ENCODE measurements around the gene GPR162. TPM values are rescaled to one million over a fixed set of nuclear protein-coding genes. Genes with fewer than 3 reads are reported as not detected.

GPR162 gene
- total and polyA plus RNA-seq, 8 donors: 0.41 to 8.8 (median 1.5) TPM

DNA sequence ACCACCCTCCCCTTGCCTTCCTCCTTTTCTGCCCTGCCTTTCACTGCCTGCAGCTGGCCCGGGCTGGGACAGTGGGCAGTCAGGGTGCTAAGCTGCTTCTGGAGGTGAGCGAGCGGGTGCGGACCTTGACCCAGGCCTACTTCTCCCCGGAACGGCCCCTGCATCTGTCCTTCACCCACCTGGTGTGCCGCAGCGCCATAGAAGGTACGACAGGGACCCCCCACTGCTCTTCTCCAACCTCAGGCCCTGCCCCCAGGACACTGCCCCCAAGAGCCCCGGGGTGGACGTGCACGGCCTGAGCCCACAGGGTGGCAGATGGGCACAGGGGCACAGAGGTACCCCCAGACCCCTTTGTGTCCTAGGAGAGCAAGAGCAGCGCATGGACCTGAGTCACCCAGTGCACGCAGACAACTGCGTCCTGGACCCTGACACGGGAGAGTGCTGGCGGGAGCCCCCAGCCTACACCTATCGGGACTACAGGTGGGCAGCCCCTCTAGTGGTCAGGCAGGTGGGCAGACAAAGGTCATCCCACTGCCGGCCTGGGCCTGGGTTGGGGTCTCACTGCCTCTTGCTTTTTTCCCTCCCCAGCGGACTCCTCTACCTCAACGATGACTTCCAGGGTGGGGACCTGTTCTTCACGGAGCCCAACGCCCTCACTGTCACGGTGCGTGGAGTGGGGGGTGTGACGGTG lies 15.9 kb downstream of the GPR162 start:
- 93 to 97% methylated on average over 26 of the region's 26 CpGs for WGBS, 2 donors
- TF ChIP-seq, protein P1, sequence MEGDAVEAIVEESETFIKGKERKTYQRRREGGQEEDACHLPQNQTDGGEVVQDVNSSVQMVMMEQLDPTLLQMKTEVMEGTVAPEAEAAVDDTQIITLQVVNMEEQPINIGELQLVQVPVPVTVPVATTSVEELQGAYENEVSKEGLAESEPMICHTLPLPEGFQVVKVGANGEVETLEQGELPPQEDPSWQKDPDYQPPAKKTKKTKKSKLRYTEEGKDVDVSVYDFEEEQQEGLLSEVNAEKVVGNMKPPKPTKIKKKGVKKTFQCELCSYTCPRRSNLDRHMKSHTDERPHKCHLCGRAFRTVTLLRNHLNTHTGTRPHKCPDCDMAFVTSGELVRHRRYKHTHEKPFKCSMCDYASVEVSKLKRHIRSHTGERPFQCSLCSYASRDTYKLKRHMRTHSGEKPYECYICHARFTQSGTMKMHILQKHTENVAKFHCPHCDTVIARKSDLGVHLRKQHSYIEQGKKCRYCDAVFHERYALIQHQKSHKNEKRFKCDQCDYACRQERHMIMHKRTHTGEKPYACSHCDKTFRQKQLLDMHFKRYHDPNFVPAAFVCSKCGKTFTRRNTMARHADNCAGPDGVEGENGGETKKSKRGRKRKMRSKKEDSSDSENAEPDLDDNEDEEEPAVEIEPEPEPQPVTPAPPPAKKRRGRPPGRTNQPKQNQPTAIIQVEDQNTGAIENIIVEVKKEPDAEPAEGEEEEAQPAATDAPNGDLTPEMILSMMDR (IDR thresholded peaks at IDR 0.05): no peak
- FAIRE-seq: no peak

GRCh38 chr12:6838854-6839253 lies 17.2 kb downstream of the GPR162 start:
- Histone ChIP-seq H3K36me3 (no peaks in the 10 kb centered on the region), H3K9me3 (no peaks in the 10 kb centered on the region), H3K27me3 (no peaks in the 10 kb centered on the region), H3K4me3 (no peak overlapping the region), H3K27ac (no peak overlapping the region), H3K4me1 (no peaks in the 10 kb centered on the region)
- ATAC-seq (no peak), DNase-seq (no peak), FAIRE-seq (no peak)
- intact Hi-C loops (cut with DNase I): loop anchor here in 1 of 3 donors (5.0 kb wide), 1 partner anchor 107 kb away; no protein-coding TSS in a partner anchor
- TF ChIP-seq, protein P1 (IDR thresholded peaks at IDR 0.05): no peak
- 90 to 91% methylated on average over 16 of the region's 16 CpGs for WGBS, 2 donors

More for the DNA sequence above, 15.9 kb downstream of the GPR162 start:
- Histone ChIP-seq H3K4me1 (no peaks in the 10 kb centered on the region), H3K4me3 (no peak overlapping the region), H3K9me3 (no peaks in the 10 kb centered on the region), H3K27me3 (no peaks in the 10 kb centered on the region), H3K27ac (no peak overlapping the region), H3K36me3 (no peaks in the 10 kb centered on the region)
- ATAC-seq (no peak), DNase-seq (peak in 2 of 6 donors; percentile 39 to 48)
- intact Hi-C loops (cut with DNase I): loop anchor here in 1 of 3 donors (5.0 kb wide), 1 partner anchor 105 kb away; no protein-coding TSS in a partner anchor

DNA sequence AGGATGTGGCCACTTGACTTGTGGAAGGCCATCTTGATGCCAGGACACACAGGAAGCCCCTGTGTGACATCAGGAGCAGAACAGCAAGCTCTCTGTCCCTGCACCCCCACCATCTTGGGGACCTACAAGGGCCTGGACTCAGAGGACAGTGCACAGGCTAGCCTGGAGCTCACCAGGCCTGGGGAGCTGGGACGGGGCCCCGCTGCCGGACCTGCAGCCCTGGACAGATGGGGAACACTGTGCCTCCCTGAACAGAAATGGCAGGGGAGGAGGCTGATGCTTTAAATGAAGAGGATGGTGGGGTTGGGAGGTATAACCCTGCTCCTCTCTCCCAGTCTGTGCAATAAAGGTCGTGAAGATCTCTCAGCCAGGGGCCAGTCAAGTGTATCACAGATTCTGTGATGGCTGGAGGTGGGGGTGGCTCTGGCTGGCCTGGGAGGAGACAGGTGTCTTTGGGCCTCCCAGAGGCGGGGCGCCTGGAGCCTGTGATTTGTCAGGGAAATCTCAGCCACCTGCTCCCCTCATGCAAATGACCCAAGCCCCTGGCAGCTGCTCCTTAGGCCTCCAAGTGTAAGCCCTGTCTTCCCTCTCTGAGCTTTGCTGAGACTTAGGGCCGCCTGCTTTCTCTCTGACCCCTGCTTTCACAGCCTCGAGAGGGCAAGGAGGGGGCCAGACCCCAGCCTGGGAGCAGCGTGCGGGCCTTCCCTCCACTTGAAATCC lies 18.0 kb downstream of the GPR162 start:
- Histone ChIP-seq H3K4me1 (no peaks in the 10 kb centered on the region), H3K27me3 (no peaks in the 10 kb centered on the region), H3K27ac (no peak overlapping the region), H3K36me3 (no peaks in the 10 kb centered on the region), H3K4me3 (no peak overlapping the region), H3K9me3 (no peaks in the 10 kb centered on the region)
- no peak for DNase-seq
- no peak for ATAC-seq
- no peak for FAIRE-seq
- TF ChIP-seq, protein P1 (IDR thresholded peaks at IDR 0.05): no peak
- intact Hi-C loops (cut with DNase I): loop anchor here in 1 of 3 donors (5.0 kb wide), 1 partner anchor 107 kb away; no protein-coding TSS in a partner anchor
- WGBS, 2 donors: 80 to 82% methylated on average over 9 to 10 of the region's 10 CpGs

DNA sequence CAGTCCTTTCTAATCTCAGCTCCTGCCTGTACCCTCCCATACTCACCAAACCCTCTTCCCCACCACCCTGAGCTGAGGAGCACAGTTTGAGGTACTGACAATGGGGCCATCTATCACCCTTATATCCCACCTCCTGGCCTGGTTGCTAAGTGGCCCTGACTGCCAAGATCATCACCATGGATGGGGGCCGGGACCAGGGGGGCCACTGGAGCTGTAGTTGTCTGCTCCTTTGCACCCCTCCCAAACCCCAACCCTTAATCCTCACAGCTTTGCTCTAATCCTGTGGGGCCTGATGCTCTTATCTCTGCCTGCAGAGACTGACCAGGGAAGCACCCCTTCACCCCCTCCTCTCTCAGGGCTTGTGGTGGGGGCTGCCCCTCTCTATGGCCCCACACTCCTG lies 18.7 kb downstream of the GPR162 start:
- FAIRE-seq (no peak), ATAC-seq (no peak), DNase-seq (no peak)
- no peak overlapping the region for H3K27ac ChIP-seq
- H3K4me1 ChIP-seq: no peaks in the 10 kb centered on the region
- intact Hi-C loops (cut with DNase I): no loop called here
- no peaks in the 10 kb centered on the region for H3K36me3 ChIP-seq
- H3K27me3 ChIP-seq: no peaks in the 10 kb centered on the region
- TF ChIP-seq, protein P1 (IDR thresholded peaks at IDR 0.05): no peak
- WGBS, 2 donors: 71 to 94% methylated on average over 1 of the region's 1 CpG
- H3K4me3 ChIP-seq: no peak overlapping the region
- H3K9me3 ChIP-seq: no peaks in the 10 kb centered on the region
